ENCODE measurements around the gene ARHGAP15. TPM values are rescaled to one million over a fixed set of nuclear protein-coding genes. Genes with fewer than 3 reads are reported as not detected.
A peak's percentile ranks its signal among the peaks of the same experiment; 100 is the strongest.

The ARHGAP15 gene
- polyA plus RNA-seq, 2 of the 4 experiments (the other 2 are of a cell fraction) = 0.34 TPM; not detected in 1

DNA sequence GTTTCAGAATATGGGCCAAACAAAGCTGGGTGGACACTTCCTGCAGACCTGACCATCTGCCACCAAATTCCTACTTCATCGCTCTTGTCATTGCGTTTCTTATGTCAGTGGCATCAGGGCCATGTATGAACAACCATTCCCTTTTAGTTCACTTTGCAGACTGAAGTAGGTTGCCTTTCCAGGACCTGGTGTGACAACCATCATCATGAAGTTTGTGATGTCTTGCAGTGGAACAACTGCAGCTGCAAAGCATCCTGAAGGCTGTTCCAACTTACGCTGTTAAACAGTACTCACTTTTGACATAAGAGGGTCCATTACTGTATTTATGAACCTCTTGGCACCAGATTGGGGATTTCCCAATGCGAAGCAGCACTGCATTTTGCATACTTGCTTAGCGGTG lies 511.6 kb downstream of the ARHGAP15 start:
- H3K4me1 ChIP-seq = no peaks in the 10 kb centered on the region
- TF ChIP-seq JUN (IDR thresholded peaks at IDR 0.05) (no peak), EHF (CRISPR knock-in tag; IDR thresholded peaks at IDR 0.05) (no peak), RNF2 (IDR thresholded peaks at IDR 0.05; ENCODE audit: borderline replicate concordance, low read depth) (no peak), EHMT2 (IDR thresholded peaks at IDR 0.05; ENCODE audit: low read depth) (no peak), HOXB5 (CRISPR knock-in tag; IDR thresholded peaks at IDR 0.05) (no peak), TP53 (CRISPR knock-in tag; IDR thresholded peaks at IDR 0.05) (no peak), FOXS1 (CRISPR knock-in tag; IDR thresholded peaks at IDR 0.05) (no peak), RFX5 (IDR thresholded peaks at IDR 0.05) (no peak), HEYL (CRISPR knock-in tag; IDR thresholded peaks at IDR 0.05) (no peak), MYC (IDR thresholded peaks at IDR 0.05; ENCODE audit: borderline replicate concordance, low read length) (no peak), CBX8 (IDR thresholded peaks at IDR 0.05) (no peak)
- TF ChIP-seq, protein P1, sequence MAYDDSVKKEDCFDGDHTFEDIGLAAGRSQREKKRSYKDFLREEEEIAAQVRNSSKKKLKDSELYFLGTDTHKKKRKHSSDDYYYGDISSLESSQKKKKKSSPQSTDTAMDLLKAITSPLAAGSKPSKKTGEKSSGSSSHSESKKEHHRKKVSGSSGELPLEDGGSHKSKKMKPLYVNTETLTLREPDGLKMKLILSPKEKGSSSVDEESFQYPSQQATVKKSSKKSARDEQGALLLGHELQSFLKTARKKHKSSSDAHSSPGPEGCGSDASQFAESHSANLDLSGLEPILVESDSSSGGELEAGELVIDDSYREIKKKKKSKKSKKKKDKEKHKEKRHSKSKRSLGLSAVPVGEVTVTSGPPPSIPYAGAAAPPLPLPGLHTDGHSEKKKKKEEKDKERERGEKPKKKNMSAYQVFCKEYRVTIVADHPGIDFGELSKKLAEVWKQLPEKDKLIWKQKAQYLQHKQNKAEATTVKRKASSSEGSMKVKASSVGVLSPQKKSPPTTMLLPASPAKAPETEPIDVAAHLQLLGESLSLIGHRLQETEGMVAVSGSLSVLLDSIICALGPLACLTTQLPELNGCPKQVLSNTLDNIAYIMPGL (CRISPR knock-in tag; IDR thresholded peaks at IDR 0.05; ENCODE audit: borderline replicate concordance) = no peak
- TF ChIP-seq, protein P2, sequence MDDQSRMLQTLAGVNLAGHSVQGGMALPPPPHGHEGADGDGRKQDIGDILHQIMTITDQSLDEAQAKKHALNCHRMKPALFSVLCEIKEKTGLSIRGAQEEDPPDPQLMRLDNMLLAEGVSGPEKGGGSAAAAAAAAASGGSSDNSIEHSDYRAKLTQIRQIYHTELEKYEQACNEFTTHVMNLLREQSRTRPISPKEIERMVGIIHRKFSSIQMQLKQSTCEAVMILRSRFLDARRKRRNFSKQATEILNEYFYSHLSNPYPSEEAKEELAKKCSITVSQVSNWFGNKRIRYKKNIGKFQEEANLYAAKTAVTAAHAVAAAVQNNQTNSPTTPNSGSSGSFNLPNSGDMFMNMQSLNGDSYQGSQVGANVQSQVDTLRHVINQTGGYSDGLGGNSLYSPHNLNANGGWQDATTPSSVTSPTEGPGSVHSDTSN (IDR thresholded peaks at IDR 0.05) = no peak
- TF ChIP-seq, protein P3, sequence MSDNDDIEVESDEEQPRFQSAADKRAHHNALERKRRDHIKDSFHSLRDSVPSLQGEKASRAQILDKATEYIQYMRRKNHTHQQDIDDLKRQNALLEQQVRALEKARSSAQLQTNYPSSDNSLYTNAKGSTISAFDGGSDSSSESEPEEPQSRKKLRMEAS (IDR thresholded peaks at IDR 0.05) = no peak
- ATAC-seq (no peak), FAIRE-seq (no peak), DNase-seq (ENCODE audit: low read depth in 1 of 2, low spot score in 1 of 2) (no peak)
- H3K27ac ChIP-seq = no peak overlapping the region
- no peak overlapping the region for H3K4me3 ChIP-seq
- no peaks in the 10 kb centered on the region; the same call in 2 of the 3 replicates for H3K9me3 ChIP-seq
- WGBS (ENCODE audit: missing lambda C conversion rate) = 51% methylated on average over 5 of the region's 5 CpGs
- no peak overlapping the region for H3K4me2 ChIP-seq
- POLR2A ChIA-PET = no interaction called here
- CTCF ChIA-PET = no interaction called here

DNA sequence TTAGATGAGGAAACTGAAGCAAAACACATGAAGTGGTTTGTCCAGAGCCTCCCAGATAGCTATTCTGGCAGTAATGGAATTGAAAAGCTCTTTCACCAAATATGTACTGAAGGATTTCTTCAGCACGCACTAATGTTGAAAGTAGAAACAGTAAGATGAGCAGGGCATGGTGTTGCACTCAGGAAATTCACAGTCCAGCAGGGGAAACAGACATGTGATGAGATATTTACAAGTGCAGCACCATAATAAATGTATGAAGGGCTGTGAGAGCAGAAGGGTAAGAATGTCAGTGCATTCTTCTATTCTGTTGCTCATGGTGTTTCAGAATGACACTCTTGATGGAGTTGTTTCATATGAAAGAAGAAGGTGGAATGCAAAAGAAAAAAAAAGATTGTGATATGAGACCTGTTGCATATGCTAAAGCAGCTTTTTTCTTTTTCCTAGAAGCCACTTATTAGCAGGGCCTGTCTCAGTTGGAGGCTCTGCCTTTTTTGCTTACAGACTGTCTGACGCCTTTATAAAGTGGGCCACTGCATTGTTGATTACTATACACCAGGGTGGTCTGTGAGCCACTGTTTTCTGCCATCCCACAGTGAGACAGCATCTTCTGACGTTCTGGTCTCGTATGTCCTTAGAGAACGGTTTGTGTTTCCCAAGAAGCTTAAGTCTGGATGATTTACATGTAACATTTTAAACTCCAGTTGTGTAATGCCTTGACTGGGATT lies 516.9 kb downstream of the ARHGAP15 start:
- H3K4me1 ChIP-seq = no peaks in the 10 kb centered on the region
- FAIRE-seq (no peak), ATAC-seq (no peak), DNase-seq (ENCODE audit: low read depth in 1 of 2, low spot score in 1 of 2) (no peak)
- POLR2A ChIA-PET = no interaction called here
- CTCF ChIA-PET = no interaction called here
- H3K4me2 ChIP-seq = no peak overlapping the region
- TF ChIP-seq EP300 (IDR thresholded peaks at IDR 0.05) (no peak), NFE2L2 (conservative IDR thresholded peaks at IDR 0.05; ENCODE audit: low read length) (no peak), TP53 (CRISPR knock-in tag; IDR thresholded peaks at IDR 0.05) (no peak), POLR2AphosphoS2 (conservative IDR thresholded peaks at IDR 0.05; ENCODE audit: low read length) (no peak), MAZ (IDR thresholded peaks at IDR 0.05; ENCODE audit: borderline replicate concordance, low read depth, low read length) (no peak), HOXA7 (CRISPR knock-in tag; IDR thresholded peaks at IDR 0.05) (no peak)
- H3K9me3 ChIP-seq = no peaks in the 10 kb centered on the region
- H3K4me3 ChIP-seq = no peak overlapping the region
- WGBS (ENCODE audit: missing lambda C conversion rate) = 13% methylated on average over 5 of the region's 5 CpGs
- H3K27ac ChIP-seq = no peak overlapping the region

DNA sequence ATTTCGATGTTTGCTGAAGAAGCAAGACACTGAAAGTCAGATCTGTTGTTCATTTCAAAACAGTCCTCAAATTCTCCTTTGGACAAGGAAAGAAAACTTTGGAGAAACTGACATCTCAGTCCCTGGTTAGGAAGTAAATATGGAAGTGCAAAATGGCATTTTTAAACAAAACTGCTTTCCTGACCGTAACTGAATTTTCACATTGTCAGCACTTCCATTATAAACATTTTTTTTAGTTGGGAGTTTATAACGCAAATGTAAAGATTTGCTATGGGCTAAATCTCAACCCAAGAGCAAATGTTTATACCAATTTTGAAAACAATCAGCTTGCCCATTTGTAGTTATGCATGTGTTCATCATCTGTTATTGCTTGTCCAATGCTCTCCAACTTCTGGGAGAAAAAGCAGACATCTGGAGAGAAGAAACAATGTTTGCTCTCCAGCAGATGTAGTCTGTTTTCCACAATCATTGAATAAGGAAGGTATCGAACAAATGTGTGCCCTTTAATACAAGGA lies 520.1 kb downstream of the ARHGAP15 start:
- no peak for DNase-seq (ENCODE audit: low read depth in 1 of 2, low spot score in 1 of 2)
- H3K9me3 ChIP-seq = peaks cover 3% of the 10 kb centered on the region; the same call in 1 of the 3 replicates
- H3K27ac ChIP-seq = no peak overlapping the region
- no peak for FAIRE-seq
- no peak overlapping the region for H3K4me2 ChIP-seq
- WGBS (ENCODE audit: missing lambda C conversion rate) = 41% methylated on average over 4 of the region's 4 CpGs
- no peak for ATAC-seq
- ChIA-PET CTCF (interaction anchor here (1.0 kb wide), 1 partner anchor 38 kb away, joined by 3 read pairs; no protein-coding TSS in a partner anchor), POLR2A (no interaction called here)
- H3K4me3 ChIP-seq = no peak overlapping the region
- TF ChIP-seq SREBF2 (IDR thresholded peaks at IDR 0.05) = no peak
- peak; percentile 63 for TF ChIP-seq MAFK (IDR thresholded peaks at IDR 0.05; ENCODE audit: partially characterized antibody)
- H3K4me1 ChIP-seq = no peaks in the 10 kb centered on the region

All from A549 (cell line).